Esophagus muscularis mucosa (tissue), 4 donors: ENCODE measurements around the gene HDGFL3. TPM values are rescaled to one million over a fixed set of nuclear protein-coding genes. Genes with fewer than 3 reads are reported as not detected.

Experiments
- DNase-seq: peaks from one replicate; pipeline ENCODE4 v3.0.0-alpha.2; 2017; ENCODE audit errors: extremely low spot score
- H3K27ac ChIP-seq, 4 donors: fragments of 200-600 bp; sonication (generic); replicated peaks in 1 of 4; 1 replicate in 3 of 4; 2 replicates in 1 of 4; pipeline ENCODE4 v1.5.1; 2016 to 2019; ENCODE audit warnings: mild to moderate bottlenecking in 1 of 4
- H3K27me3 ChIP-seq, 4 donors: fragments of 200-600 bp; sonication (generic); one replicate each; pipeline versions ENCODE4 v1.5.1 to v1.6.0; 2016 to 2019
- H3K36me3 ChIP-seq, 4 donors: fragments of 200-600 bp; sonication (generic); one replicate each; pipeline ENCODE4 v1.5.1; 2016 to 2019
- H3K4me1 ChIP-seq, 4 donors: fragments of 200-600 bp; sonication (generic); one replicate each; pipeline ENCODE4 v1.5.1; 2016 to 2019
- H3K4me3 ChIP-seq, 4 donors: fragments of 200-600 bp; sonication (generic); 1 replicate in 2 of 4; 2 replicates in 2 of 4; pipeline ENCODE4 v1.5.1; 2016 to 2019; ENCODE audit warnings: mild to moderate bottlenecking in 4 of 4, moderate library complexity in 1 of 4
- H3K9me3 ChIP-seq, 4 donors: fragments of 200-600 bp; sonication (generic); 1 replicate in 3 of 4; 2 replicates in 1 of 4; pipeline ENCODE4 v1.5.1; 2016 to 2019
- CTCF ChIP-seq, 3 experiments: fragments of 200-600 bp in 2 of 3; fragments of 450-650 bp in 1 of 3; sonication (generic) in 2 of 3; IDR thresholded peaks; one replicate each; pipeline ENCODE4 v1.5.1; 2017 to 2019; ENCODE audit warnings: antibody characterized with exemption in 3 of 3, mild to moderate bottlenecking in 2 of 3, moderate library complexity in 1 of 3
- EP300 ChIP-seq: sonication (generic); formaldehyde crosslinking; IDR thresholded peaks from one replicate; pipeline ENCODE4 v1.6.1; 2017; ENCODE audit warnings: antibody characterized with exemption
- POLR2A ChIP-seq: fragments of 450-650 bp; IDR thresholded peaks from one replicate; pipeline ENCODE4 v1.6.1; 2017; ENCODE audit warnings: antibody characterized with exemption, moderate library complexity, mild to moderate bottlenecking, low read depth
- POLR2AphosphoS5 ChIP-seq, 2 donors: sonication (generic); formaldehyde crosslinking; IDR thresholded peaks; one replicate each; pipeline ENCODE4 v1.6.1; 2017; ENCODE audit warnings: antibody characterized with exemption in 2 of 2
- WGBS: methylation state at CpG from one replicate; pipeline ENCODE4 v1.1.5; 2018; 5-methylcytosine and 5-hydroxymethylcytosine counted together
- intact Hi-C: fragments of 100-400 bp; cut with DNase I; formaldehyde crosslinking; loops from one replicate; pipeline ENCODE4 v1.15.1; 2023
- total RNA-seq, 4 donors: library from RNA; depleted of rRNA; stranded (reverse); fragments of >200 nt; gene quantifications; one replicate each; pipeline versions ENCODE4 v1.1.0 to v1.2.1, GENCODE V29; 2016

Gene HDGFL3
- total RNA-seq: 10 to 100 TPM; 38.1 to 72.6 (median 47.9) TPM

- intact Hi-C loops: loop anchor here (5.0 kb wide), 2 partner anchors 141 to 196 kb away; partner anchors contain the start of genes BTBD1 and C15orf40
- DNase-seq: no peak
- Histone ChIP-seq H3K9me3 (no peaks in the 10 kb centered on the region), H3K4me1 (peaks cover 16 to 34% (median 34%) of the 10 kb centered on the region in 4 donors), H3K27me3 (no peaks in the 10 kb centered on the region), H3K27ac (peak within 1 kb of the TSS; percentile 91 to 96 (median 94)), H3K36me3 (no peaks in the 10 kb centered on the region), H3K4me3 (peak within 1 kb of the TSS; percentile 88 to 96 (median 91))
- 2% methylated on average over 27 of the region's 94 CpGs for WGBS
- TF ChIP-seq POLR2A (no peak), POLR2AphosphoS5 (IDR thresholded peaks at IDR 0.05) (peak; percentile 5 to 36)
Measured at GRCh38 chr15:83207660-83208366, at the start of gene HDGFL3. Gene HDGFL3 (minus strand): TSS chr15:83207823. CDS start chr15:83207414, 409 bp downstream.

DNA sequence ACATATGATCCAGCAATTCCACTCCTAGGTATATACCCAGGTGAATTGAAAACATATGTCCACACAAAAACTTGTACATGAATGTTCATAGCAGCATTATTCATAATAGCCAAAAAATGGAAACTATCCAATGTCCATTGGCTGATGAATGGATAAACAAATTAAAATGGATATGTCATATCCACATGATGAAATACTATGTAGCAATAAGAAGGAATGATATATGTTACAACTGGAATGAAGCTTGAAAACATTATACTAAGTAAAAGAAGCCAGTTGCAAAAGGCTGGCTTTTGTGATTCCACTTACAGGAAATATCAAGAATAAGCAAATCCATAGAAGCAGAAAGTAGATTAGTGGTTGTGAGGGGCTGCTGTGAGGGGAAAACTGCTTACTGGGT lies 43.2 kb upstream of the HDGFL3 start:
- DNase-seq: no peak
- Histone ChIP-seq H3K36me3 (no peaks in the 10 kb centered on the region), H3K4me1 (peaks cover 0 to 5% (median 2%) of the 10 kb centered on the region in 4 donors), H3K27ac (no peak overlapping the region), H3K4me3 (no peak overlapping the region), H3K9me3 (no peaks in the 10 kb centered on the region), H3K27me3 (peaks cover 0 to 50% (median 0%) of the 10 kb centered on the region in 4 donors)
- TF ChIP-seq CTCF (IDR thresholded peaks at IDR 0.05): no peak
- TF ChIP-seq POLR2A: no peak
- no peak for TF ChIP-seq POLR2AphosphoS5 (IDR thresholded peaks at IDR 0.05)
- TF ChIP-seq EP300: no peak
- intact Hi-C loops: loop anchor here (5.0 kb wide), 1 partner anchor 307 kb away; no protein-coding TSS in a partner anchor

DNA sequence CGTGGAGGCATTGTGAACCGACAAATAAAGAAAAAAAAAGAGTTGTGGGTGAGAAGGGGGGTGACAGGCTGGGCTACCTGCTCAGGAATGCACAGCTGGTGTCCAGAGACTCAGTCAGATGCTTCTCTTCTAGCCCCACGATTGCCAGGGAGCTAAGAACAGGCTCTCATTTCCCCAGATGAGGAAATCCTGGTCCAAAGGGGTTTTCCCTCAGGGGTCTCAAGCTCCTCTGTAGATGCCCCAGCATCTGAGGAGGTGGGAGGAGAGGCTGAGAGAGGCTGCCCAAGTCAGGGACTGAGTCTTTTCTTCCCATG lies 41.4 kb upstream of the HDGFL3 start:
- Histone ChIP-seq H3K27ac (no peak overlapping the region), H3K4me1 (peaks cover 0 to 5% (median 2%) of the 10 kb centered on the region in 4 donors), H3K27me3 (peaks cover 0 to 47% (median 0%) of the 10 kb centered on the region in 4 donors), H3K9me3 (no peaks in the 10 kb centered on the region), H3K4me3 (no peak overlapping the region), H3K36me3 (no peaks in the 10 kb centered on the region)
- DNase-seq: no peak
- intact Hi-C loops: loop anchor here (2.0 to 5.0 kb wide), 2 partner anchors 128 to 190 kb away; no protein-coding TSS in a partner anchor
- WGBS: 39% methylated on average over 3 of the region's 3 CpGs
- TF ChIP-seq POLR2AphosphoS5 (IDR thresholded peaks at IDR 0.05): no peak
- TF ChIP-seq POLR2A: no peak
- TF ChIP-seq EP300: no peak
- no peak for TF ChIP-seq CTCF (IDR thresholded peaks at IDR 0.05)

DNA sequence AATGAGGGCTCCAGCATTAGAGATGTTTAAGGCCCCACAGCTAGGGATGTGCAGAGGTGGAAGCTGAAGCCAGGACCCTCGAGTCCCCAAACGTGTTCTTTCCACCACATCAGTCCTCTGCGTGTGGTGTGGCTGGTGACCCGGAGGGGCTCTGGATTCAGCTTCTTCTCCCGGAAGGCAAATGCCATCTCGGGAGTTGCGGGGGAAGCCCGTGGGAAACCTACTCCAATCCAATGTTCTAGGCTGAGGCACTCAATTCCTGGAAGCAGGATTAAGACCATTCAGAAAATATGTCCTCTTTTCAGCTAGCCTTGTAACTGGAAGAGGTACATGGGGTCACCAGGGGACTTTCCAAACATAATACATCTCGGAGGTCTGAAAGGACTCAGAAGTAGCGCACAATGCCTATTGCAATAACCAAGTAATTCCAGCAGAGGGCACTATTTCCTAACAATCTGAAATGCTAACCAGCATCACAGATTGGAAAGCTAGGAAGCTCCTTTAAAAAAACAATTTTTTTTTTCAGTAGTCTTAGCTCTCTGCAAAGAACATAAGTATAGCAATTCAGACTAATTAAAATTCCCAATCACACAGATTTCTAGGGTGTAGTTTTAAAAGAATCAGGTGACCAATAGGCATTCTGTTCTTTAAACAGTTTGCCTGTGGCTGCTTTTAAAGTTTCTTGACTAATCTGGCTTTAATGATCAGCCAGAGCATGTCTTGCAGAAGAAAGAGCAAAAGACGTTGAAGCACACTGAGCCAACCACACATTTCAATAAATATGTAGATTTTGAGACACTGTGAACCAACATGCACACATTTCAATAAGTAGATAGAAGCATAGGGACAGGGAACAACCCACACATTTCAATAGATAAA lies 40.8 kb upstream of the HDGFL3 start:
- H3K9me3 ChIP-seq: no peaks in the 10 kb centered on the region
- TF ChIP-seq CTCF (IDR thresholded peaks at IDR 0.05) (peak; percentile 91 to 97 (median 92)), POLR2A (no peak)
- intact Hi-C loops: loop anchor here (2.0 to 5.0 kb wide), 2 partner anchors 129 to 190 kb away; no protein-coding TSS in a partner anchor
- H3K36me3 ChIP-seq: no peaks in the 10 kb centered on the region
- peaks cover 0 to 41% (median 0%) of the 10 kb centered on the region in 4 donors for H3K27me3 ChIP-seq
- DNase-seq: no peak
- WGBS: 6% methylated on average over 6 of the region's 11 CpGs
- H3K27ac ChIP-seq: no peak overlapping the region
- peaks cover 0 to 5% (median 2%) of the 10 kb centered on the region in 4 donors for H3K4me1 ChIP-seq
- H3K4me3 ChIP-seq: no peak overlapping the region

- peaks cover 0 to 7% (median 5%) of the 10 kb centered on the region in 4 donors for H3K9me3 ChIP-seq
- no peak overlapping the region for H3K4me3 ChIP-seq
- no peak for DNase-seq
- no peaks in the 10 kb centered on the region for H3K36me3 ChIP-seq
- H3K27ac ChIP-seq: no peak overlapping the region
- WGBS: 81% methylated on average over 8 of the region's 8 CpGs
- TF ChIP-seq EP300: no peak
- no peak for TF ChIP-seq CTCF (IDR thresholded peaks at IDR 0.05)
- no peak for TF ChIP-seq POLR2AphosphoS5 (IDR thresholded peaks at IDR 0.05)
- TF ChIP-seq POLR2A: no peak
- peaks cover 0 to 27% (median 0%) of the 10 kb centered on the region in 4 donors for H3K27me3 ChIP-seq
- peaks cover 0 to 5% (median 2%) of the 10 kb centered on the region in 4 donors for H3K4me1 ChIP-seq
- intact Hi-C loops: no loop called here
Measured at GRCh38 chr15:83243634-83244033, 36.0 kb upstream of the HDGFL3 start.
